SHP77 treated with DMSO at 0.1 percent for 48 hours (cell line): Measurements from ENCODE around the gene GPR35.

Experiments used
- DNase-seq: peaks from one replicate; lab custom pipeline; 2025; lab: John Stamatoyannopoulos, UW

The GPR35 gene

GRCh38 chr2:240624950-240625621 lies at the start of gene GPR35:
GPR35 (plus strand) TSS chr2:240625480; CDS start chr2:240629953, 4,473 bp downstream.
- DNase-seq, result no peak

DNA sequence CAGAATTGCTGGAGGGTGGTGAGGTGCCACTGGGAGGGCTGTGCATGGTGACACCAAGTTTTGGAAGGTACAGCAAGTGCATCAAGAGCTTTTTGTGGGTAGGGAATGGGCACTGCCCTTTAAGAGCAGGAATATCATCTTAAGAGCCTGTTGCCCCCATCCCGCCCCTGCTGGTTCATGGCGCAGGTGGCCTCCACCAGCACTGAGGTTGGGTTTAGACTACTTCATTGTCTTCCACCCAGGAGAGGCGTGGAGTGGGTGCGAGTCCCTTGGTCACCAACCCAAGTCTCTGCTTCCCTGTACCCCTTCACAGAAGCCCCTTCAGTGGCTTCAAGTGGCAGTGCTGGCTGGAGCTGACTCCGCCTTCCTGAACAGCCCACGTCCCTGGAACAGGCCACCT lies 49.2 kb upstream of the GPR35 start:
- DNase-seq, result no peak

- DNase-seq, result no peak
Measured at GRCh38 chr2:240576436-240577205, 48.7 kb upstream of the GPR35 start.

- DNase-seq, result no peak
Measured at GRCh38 chr2:240577281-240578109, 47.8 kb upstream of the GPR35 start.

DNA sequence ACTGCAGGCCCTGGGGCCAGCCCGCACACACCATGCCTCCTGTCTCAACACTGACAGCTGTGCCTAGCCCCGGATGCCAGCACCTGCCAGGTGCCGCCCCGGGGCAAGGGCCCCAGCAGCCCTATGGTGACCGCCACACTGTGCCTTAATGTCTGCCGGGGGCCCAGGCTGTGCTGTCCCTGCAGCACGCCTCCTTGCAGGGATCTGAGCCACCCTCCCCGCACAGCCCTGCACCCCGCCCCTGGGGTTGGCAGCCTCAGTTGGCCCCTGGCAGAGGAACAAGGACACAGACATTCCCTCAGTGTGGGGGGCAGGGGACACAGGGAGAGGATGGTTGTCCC lies 47.2 kb upstream of the GPR35 start:
- DNase-seq, result no peak

DNA sequence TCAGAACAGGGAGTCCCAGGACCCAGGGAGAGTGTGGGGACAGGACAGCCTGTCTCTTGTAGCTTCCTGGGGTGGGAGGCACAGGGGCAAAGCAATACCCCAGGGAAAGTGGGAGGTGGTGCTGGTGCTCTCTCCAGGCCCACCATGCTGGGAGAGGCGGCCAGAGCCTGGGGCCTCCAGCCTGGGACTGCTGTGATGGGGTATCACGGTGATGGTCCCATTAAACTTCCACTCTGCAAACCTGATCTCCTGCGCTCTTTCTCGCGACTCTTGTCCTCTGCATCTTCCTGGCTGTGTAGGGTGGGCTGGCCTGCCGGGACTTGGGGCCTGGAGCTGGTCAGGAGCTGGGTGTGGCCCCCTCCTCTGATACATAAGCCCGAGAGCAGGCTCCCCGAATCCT lies 46.8 kb upstream of the GPR35 start:
- no peak for DNase-seq

- no peak for DNase-seq
Measured at GRCh38 chr2:240579071-240579762, 46.1 kb upstream of the GPR35 start.

- DNase-seq, result no peak
Measured at GRCh38 chr2:240579771-240580614, 45.3 kb upstream of the GPR35 start.

- DNase-seq, result no peak
Measured at GRCh38 chr2:240581811-240582210, 43.5 kb upstream of the GPR35 start.

DNA sequence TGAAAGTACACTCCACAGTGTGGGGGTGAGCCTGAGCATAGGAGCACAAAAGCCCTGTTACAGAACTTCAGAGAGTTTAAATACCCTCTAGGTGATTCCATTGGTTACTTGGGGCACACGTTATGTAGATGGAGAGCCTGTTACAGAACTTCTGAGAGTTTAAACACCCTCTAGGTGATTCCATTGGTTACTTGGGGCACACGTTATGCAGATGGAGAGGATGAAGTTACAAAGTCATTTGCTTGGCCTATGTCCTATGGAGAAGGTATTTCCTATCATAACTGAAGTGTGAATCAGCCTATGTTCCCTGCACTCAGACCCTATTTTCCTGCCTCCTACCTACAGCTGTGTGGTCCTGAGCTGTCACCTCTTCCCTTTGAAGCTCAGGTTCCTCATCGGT lies 42.5 kb upstream of the GPR35 start:
- DNase-seq, result no peak

DNA sequence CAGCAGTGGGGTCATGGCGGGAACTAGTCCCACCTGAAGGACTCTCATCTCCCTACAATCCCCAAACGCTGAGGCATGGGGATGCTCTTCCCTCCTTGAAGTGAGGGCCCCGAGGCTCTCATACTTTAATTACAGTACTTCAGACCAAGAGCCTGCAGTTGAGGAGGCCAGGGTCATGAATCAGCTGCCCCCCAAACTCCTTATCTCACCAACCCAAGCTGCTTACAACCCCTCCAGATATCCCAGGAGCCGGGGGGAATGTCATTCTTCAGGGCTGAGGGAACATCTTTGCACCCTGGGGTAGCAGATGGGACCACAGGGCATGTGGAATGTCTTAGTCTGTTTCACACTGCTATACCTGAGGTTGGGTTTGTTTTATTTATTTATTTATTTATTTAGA lies 41.5 kb upstream of the GPR35 start:
- DNase-seq, result no peak

DNA sequence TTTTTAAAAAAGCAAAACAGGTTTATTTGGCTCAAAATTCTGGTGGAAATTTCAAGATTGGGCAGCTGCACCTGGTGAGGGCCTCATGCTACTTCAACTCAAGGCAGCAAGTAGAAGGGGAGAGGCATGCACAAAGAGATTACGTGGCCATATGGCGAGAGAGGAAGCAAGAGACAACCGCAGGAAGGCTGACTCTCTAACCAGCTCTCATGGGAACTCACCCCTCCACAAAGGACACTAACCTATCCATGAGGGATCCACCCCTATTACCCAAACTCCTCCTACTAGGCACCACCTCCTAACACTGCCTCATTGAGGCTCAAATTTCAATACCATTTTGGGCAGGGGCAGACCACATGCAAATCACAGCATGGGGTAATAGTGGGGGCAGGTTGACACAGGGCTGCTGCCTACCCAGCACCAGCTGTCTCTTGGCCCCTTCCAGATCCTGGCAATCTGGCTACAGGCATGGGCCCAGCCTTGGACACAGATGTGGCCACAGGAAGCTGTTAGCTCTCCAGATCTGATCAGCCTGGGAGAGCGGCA lies 40.7 kb upstream of the GPR35 start:
- DNase-seq, result no peak

DNA sequence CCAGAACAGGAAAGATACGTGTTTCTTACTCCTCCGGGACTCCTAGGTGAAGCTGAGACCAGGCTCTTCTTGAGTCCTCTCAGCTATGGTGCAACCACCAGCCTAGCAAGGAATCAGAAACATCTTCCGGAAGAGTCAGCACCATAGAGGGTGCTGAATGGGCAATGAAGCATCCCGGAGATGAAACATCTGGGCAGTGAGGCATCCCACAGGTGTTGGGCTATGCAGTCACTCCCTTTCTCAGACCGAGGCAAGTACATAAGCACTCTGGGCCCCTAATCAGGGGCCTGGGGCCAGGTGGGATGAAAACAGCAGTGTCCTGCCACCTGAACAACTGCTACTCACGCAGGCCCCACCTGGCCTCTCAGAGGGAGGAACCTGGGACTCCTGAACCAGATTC lies 40.2 kb upstream of the GPR35 start:
- DNase-seq, result no peak

DNA sequence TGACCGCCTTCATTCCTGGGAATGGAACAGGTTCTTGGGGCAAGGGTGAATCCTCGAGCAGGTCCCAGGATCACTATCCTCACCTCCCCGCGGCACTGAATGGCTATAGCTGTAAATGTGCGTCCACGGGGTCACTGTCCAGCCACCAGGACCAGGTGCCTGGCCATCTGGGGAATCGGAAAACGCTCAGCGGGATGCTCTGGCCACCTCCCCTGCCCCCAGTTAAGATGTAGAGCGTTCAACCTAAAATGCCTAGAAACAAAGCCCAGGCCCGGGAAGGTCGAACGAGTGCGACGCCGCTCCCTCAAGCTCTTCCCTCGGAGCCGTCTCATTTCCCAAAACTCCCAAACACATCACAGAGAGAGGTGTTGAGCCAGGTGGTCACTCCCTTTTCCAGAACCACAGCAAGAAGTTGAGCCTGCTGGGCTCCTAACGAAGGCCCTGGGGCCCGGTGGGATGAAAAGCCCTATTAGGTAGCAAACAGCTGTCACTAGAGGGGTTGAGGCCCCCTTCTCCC lies 39.5 kb upstream of the GPR35 start:
- DNase-seq, result no peak

DNA sequence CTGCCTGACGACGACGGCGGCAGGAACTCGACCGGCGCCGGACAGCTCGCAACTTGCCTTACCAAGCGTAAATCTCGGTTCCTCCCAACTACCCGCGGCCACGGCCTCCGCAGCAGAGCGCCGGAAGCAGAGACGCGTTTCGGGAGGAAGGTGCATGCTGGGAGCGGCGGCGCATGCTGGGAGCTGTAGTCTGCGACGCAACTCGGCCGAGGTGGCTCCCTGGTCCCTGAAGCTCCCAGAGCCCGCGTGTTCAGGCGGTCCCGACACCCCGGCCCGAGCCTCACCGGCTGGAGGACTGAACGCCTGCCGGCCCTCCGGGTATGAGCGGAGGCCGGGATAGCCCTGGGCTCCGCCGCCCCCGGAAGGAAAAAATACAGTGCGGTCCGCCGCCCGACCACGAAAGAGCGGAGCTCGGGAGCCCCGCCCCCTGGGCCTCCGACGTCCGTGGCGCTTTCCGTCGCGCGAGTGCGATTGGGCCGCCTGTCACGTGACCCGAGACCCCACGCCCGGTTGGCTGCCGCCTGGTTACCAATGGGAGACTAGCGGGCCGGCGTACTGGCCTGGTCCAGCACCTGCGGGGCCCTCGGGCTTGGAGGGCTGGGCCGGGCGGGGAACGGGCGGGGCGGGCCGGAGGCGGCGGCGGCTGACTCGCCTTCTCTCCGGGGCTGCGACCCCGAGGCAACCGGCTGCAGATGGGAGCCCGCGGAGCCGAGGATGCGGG lies 38.9 kb upstream of the GPR35 start, which contains the start of gene CAPN10:
Gene CAPN10, plus strand, starts transcription at position 537 of the 721 bp plus-strand sequence. Its CDS starts 178 bp downstream, at position 715.
- DNase-seq, result peak; percentile 80

GRCh38 chr2:240586919-240587800 lies 38.1 kb upstream of the GPR35 start:
- DNase-seq, result peak; percentile 17

DNA sequence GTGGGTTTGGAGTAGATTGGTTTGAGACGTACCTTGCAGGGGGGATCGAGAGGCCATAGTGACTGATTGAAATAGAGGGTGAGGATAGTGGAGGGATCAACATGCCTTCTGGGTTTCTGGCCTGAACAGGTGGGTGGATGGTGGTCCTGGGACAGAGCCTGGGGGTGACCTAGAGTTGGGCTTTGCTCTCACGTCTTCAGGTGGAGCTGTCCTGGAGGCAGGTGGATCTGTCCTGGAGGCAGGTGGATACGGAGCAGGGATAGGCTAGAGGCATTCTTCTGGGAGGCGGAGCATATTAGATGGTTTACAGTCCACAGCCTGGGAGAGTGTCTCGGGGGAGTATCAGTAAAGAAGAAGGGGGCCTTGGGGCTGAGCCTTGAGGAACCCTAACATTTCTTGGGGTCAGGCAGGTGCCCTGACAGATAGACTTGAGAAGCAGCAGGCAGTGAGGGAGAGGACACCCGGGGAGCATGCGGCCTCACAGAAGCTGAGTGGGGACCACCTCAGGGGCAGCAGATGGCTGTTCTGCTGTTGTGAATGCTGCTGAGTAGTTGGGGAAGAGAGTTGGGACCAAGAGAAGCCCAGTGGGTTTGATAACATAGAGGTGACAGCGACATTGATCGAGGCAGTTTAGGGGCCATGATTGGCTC lies 37.1 kb upstream of the GPR35 start:
- DNase-seq, result no peak

DNA sequence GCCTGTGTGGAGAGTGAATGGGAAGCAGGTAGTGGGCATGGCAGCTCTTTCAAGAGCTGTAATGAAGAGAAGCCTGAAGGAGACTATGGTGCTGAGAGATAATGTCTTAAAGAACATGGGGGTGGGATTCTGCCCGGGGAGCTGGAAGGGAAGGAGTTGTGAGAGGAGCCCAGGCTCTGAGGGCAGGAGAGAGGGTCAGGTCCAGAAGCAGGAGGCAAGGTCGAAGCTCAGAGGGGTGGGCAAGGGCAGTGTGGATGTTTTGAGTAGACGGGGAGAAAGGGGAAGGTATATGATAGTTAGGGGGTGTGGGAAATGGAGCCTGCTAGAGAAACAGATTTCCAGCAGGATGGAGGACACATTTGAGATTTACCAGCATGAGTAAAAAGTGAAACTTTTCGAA lies 36.6 kb upstream of the GPR35 start:
- no peak for DNase-seq
